Endothelial cell (in vitro differentiated cells): ENCODE data around the gene TBL3. TPM values are rescaled to one million over a fixed set of nuclear protein-coding genes. Genes with fewer than 3 reads are reported as not detected.

Experiments
- DNase-seq: peaks from one replicate; pipeline ENCODE4 v3.0.0; 2021; ENCODE audit warnings: low spot score
- H3K27ac Mint-ChIP-seq: one replicate; pipeline ENCODE4 v1.8.0; 2021; ENCODE audit warnings: mixed read lengths, inconsistent platforms; ENCODE audit not compliant: unreplicated experiment
- H3K27me3 Mint-ChIP-seq: one replicate; pipeline ENCODE4 v1.8.0; 2021; ENCODE audit warnings: mild to moderate bottlenecking, moderate library complexity, mixed read lengths, inconsistent platforms; ENCODE audit not compliant: unreplicated experiment
- H3K36me3 Mint-ChIP-seq: one replicate; pipeline ENCODE4 v1.8.0; 2021; ENCODE audit warnings: mild to moderate bottlenecking, low read depth, mixed read lengths, inconsistent platforms; ENCODE audit not compliant: unreplicated experiment
- H3K4me1 Mint-ChIP-seq: one replicate; pipeline ENCODE4 v1.8.0; 2021; ENCODE audit warnings: mild to moderate bottlenecking, mixed read lengths, inconsistent platforms; ENCODE audit not compliant: unreplicated experiment
- H3K4me3 Mint-ChIP-seq: one replicate; pipeline ENCODE4 v1.8.0; 2021; ENCODE audit warnings: mild to moderate bottlenecking, mixed read lengths, inconsistent platforms; ENCODE audit not compliant: unreplicated experiment
- H3K9me3 Mint-ChIP-seq: one replicate; pipeline ENCODE4 v1.8.0; 2021; ENCODE audit warnings: mixed read lengths, inconsistent platforms; ENCODE audit not compliant: unreplicated experiment
- CTCF ChIP-seq: fragments of 200-600 bp; sonication (generic); IDR thresholded peaks from one replicate; pipeline ENCODE4 v1.5.0; 2021; ENCODE audit warnings: antibody characterized with exemption; ENCODE audit not compliant: unreplicated experiment
- long read RNA-seq: library from polyadenylated mRNA; unstranded; transcript quantifications from one replicate; pipeline ENCODE4 v2.0.0, GENCODE V29; 2020; ENCODE audit not compliant: unreplicated experiment
- total RNA-seq: library from RNA; stranded (reverse); fragmentation: NEBNext Ultra II Directional; extraction: Animal tissue kit (Norgen Biotek cat#: 25700); gene quantifications from one replicate; pipeline ENCODE4 v1.2.1, GENCODE V29; 2021; ENCODE audit not compliant: unreplicated experiment

The TBL3 gene
- total RNA-seq, result 25.0 TPM
- long read RNA-seq, full-length matches to known transcripts, result 26 of 36 reads
- long read RNA-seq, partial matches to known transcripts, result 3 of 36 reads
- long read RNA-seq, other reads (novel, unspliced or antisense), result 7 of 36 reads

DNA sequence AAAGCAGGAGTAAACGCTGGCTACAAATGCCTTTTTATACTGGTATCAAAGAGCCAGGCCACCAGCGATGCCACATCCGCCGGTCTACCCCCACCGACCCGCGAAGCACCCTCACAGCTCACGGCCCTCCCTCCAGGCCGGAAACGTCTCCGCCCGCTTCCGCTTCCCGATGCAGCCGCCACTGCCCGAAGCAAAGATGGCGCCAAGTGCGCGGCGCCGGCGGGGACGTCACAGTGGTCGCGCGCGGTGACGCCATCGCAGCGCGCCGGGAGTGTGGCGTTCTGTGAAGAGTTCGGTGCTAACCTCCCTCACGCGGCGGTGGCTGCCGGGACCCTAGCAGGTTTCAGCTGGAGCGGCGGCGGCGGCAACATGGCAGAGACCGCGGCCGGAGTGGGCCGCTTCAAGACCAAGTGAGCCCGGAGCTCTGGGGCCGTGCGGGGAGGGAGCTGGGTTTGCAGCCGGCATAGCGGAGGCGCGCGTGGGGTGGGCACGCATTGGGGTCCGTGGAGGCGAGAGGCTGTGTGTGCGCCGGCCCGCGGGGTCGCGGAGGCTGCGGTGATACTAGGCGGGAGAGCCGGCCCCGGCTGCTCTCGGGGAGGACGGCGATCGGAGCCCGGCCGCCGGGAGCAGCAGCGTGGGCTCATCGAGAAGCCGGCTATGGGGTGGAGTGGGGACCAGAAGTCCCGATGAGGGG lies at the start of gene TBL3:
TBL3 (plus strand) TSS at position 258 of the 694 bp plus-strand sequence; CDS start at position 370, 112 bp downstream.
- no peak for TF ChIP-seq CTCF
- Mint-ChIP-seq H3K27ac (peak within 1 kb of the TSS; percentile 99), H3K27me3 (peaks cover 10% of the 10 kb centered on the region), H3K9me3 (no peaks in the 10 kb centered on the region), H3K36me3 (no peaks in the 10 kb centered on the region), H3K4me1 (peaks cover 12% of the 10 kb centered on the region), H3K4me3 (peak within 1 kb of the TSS; percentile 98)
- peak; percentile 95 for DNase-seq

DNA sequence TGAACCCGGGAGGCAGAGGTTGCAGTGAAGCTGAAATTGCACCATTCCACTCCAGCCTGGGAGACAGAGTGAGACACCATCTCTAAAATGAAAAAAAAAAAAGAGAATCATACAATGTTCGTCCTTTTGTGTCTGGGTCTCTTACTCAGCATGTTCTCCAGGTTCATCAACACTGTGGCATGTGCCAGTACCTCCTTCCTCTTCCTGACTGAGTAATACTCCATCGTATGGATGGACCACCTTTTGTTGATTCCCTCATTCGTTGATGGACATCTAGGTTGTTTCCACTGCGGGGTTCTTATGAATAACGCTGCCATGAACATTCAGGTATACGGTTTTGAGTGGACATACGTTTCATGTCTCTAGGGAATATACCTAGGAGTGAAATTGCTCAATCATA lies 49.5 kb upstream of the TBL3 start:
- peaks cover 5% of the 10 kb centered on the region for H3K36me3 Mint-ChIP-seq
- no peak overlapping the region for H3K4me3 Mint-ChIP-seq
- DNase-seq, result no peak
- H3K27ac Mint-ChIP-seq, result no peak overlapping the region
- H3K9me3 Mint-ChIP-seq, result no peaks in the 10 kb centered on the region
- no peak for TF ChIP-seq CTCF
- H3K27me3 Mint-ChIP-seq, result peaks cover 22% of the 10 kb centered on the region
- H3K4me1 Mint-ChIP-seq, result peaks cover 7% of the 10 kb centered on the region

DNA sequence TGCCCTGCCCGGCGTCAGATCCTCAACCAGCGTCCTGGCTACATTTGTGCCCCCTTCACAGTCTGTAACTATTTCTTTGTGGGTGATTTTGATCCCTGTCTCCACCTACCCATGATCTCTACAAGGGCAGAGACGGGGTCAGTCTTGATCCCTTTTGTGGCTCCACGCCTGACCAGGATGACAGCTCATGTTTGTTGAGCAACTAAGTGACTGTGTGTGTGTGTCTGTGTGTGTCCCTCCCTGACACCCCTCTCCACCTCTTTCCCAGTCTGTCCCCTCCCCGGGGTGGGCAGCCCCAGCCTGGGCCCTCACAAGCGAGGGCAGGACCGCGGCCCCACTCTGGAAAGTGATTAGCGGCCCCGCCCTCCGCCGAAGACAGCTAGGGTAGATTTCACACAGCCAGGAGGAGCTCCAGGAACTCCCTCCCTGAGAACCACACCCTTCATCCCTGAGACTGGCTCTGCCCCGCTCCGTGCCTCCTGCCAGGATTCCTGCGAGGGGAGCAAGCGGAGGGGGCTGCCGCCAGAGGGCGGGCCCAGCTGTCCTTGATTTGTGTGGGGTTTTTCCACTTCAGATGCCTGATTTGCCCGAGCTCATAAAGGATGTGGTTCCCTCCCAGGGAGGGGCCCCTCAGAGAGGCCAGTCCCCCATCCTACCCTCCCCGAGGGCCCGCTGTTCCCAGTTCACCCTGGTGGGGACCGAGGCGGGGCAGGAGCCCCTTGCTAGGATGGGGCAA lies 48.4 kb upstream of the TBL3 start:
- Mint-ChIP-seq H3K9me3 (no peaks in the 10 kb centered on the region), H3K27me3 (peaks cover 25% of the 10 kb centered on the region), H3K36me3 (peaks cover 5% of the 10 kb centered on the region), H3K4me3 (no peak overlapping the region), H3K27ac (no peak overlapping the region), H3K4me1 (peaks cover 7% of the 10 kb centered on the region)
- TF ChIP-seq CTCF, result peak; percentile 24
- no peak for DNase-seq

DNA sequence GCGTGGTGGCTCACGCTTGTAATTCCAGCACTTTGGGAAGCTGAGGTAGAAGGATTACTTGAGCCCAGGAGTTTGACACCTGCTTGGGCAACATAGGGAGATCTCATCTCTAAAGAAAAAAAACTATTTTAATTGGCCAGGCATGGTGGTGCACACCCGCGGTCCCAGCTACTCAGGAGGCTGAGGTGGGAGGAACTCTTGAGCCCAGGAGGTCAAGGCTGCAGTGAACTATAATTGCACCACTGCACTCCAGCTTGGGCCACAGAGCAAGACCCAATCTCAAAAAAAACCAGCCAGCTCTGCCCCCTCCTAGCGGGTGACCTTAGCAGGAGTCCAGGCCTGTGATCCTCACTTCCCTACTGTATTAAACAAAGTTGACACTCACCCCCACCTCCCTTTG lies 47.8 kb upstream of the TBL3 start:
- DNase-seq, result no peak
- H3K36me3 Mint-ChIP-seq, result peaks cover 5% of the 10 kb centered on the region
- H3K27ac Mint-ChIP-seq, result no peak overlapping the region
- no peaks in the 10 kb centered on the region for H3K9me3 Mint-ChIP-seq
- H3K27me3 Mint-ChIP-seq, result peaks cover 23% of the 10 kb centered on the region
- no peak overlapping the region for H3K4me3 Mint-ChIP-seq
- H3K4me1 Mint-ChIP-seq, result peaks cover 7% of the 10 kb centered on the region
- no peak for TF ChIP-seq CTCF

DNA sequence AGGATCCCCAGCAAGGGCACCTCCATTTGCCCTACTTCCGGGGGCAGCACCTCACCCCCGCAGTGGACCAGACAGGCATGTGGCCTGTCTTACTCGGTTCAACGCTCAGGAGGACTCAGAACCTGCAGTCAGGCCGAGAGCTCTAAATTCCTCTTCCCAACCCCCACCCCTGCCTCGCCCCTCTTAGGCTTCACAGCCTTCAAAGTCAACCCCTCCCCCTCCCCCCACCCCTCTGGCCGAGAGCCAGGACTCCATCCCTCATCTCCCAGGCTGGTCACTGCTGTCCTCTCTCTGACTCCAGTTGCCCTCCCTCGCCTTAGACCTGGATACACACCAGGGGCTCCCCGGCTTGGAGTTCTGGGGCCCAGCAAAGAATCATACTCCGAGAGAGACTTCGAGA lies 45.6 kb upstream of the TBL3 start:
- peaks cover 13% of the 10 kb centered on the region for H3K27me3 Mint-ChIP-seq
- H3K9me3 Mint-ChIP-seq, result no peaks in the 10 kb centered on the region
- H3K27ac Mint-ChIP-seq, result no peak overlapping the region
- no peak for DNase-seq
- peaks cover 2% of the 10 kb centered on the region for H3K36me3 Mint-ChIP-seq
- H3K4me1 Mint-ChIP-seq, result peaks cover under 1% of the 10 kb centered on the region
- no peak for TF ChIP-seq CTCF
- H3K4me3 Mint-ChIP-seq, result no peak overlapping the region
